ENCODE results near the gene CNRIP1. TPM values are rescaled to one million over a fixed set of nuclear protein-coding genes. Genes with fewer than 3 reads are reported as not detected.

Gene CNRIP1
- total RNA-seq, 1 experiment from 2014 or later, result 0.84 TPM

GRCh38 chr2:68341062-68341329, 21.2 kb upstream of the CNRIP1 start:
- no peak overlapping the region for H3K27ac Mint-ChIP-seq (ENCODE audit: low read depth, unreplicated experiment)
- ChIA-PET POLR2A (no interaction called here), CTCF (no interaction called here)
- intact Hi-C loops (cut with micrococcal nuclease), result no loop called here
- BruUV-seq (replicated peaks), result no TSS peak
- H3K4me3 Mint-ChIP-seq (ENCODE audit: unreplicated experiment), result no peak overlapping the region
- no peak for DNase-seq (ENCODE audit: unreplicated experiment)
- no peak for TF ChIP-seq CTCF (IDR thresholded peaks at IDR 0.05; ENCODE audit: unreplicated experiment)
- peaks cover 20% of the 10 kb centered on the region for H3K27me3 Mint-ChIP-seq (ENCODE audit: insufficient read depth, unreplicated experiment)
- H3K36me3 Mint-ChIP-seq (ENCODE audit: insufficient read depth, unreplicated experiment), result no peaks in the 10 kb centered on the region
- no peaks in the 10 kb centered on the region for H3K9me3 Mint-ChIP-seq (ENCODE audit: unreplicated experiment)
- H3K4me1 Mint-ChIP-seq (ENCODE audit: insufficient read depth, unreplicated experiment), result no peaks in the 10 kb centered on the region

GRCh38 chr2:68340226-68341061, 20.7 kb upstream of the CNRIP1 start:
- ChIA-PET POLR2A (no interaction called here), CTCF (no interaction called here)
- no peaks in the 10 kb centered on the region for H3K36me3 Mint-ChIP-seq (ENCODE audit: insufficient read depth, unreplicated experiment)
- intact Hi-C loops (cut with micrococcal nuclease), result no loop called here
- DNase-seq (ENCODE audit: unreplicated experiment), result no peak
- BruUV-seq (replicated peaks), result no TSS peak
- no peaks in the 10 kb centered on the region for H3K9me3 Mint-ChIP-seq (ENCODE audit: unreplicated experiment)
- no peak for TF ChIP-seq CTCF (IDR thresholded peaks at IDR 0.05; ENCODE audit: unreplicated experiment)
- H3K4me3 Mint-ChIP-seq (ENCODE audit: unreplicated experiment), result no peak overlapping the region
- H3K27me3 Mint-ChIP-seq (ENCODE audit: insufficient read depth, unreplicated experiment), result peaks cover 15% of the 10 kb centered on the region
- H3K27ac Mint-ChIP-seq (ENCODE audit: low read depth, unreplicated experiment), result no peak overlapping the region
- H3K4me1 Mint-ChIP-seq (ENCODE audit: insufficient read depth, unreplicated experiment), result no peaks in the 10 kb centered on the region

- Mint-ChIP-seq H3K36me3 (ENCODE audit: insufficient read depth, unreplicated experiment) (no peaks in the 10 kb centered on the region), H3K27ac (ENCODE audit: low read depth, unreplicated experiment) (no peak overlapping the region), H3K4me1 (ENCODE audit: insufficient read depth, unreplicated experiment) (no peaks in the 10 kb centered on the region), H3K27me3 (ENCODE audit: insufficient read depth, unreplicated experiment) (peaks cover 9% of the 10 kb centered on the region), H3K9me3 (ENCODE audit: unreplicated experiment) (no peaks in the 10 kb centered on the region), H3K4me3 (ENCODE audit: unreplicated experiment) (no peak overlapping the region)
- intact Hi-C loops (cut with micrococcal nuclease), result no loop called here
- CTCF ChIA-PET, result interaction anchor here (1.5 kb wide), 1 partner anchor 8 kb away, joined by 3 read pairs; no protein-coding TSS in a partner anchor
- POLR2A ChIA-PET, result no interaction called here
- DNase-seq (ENCODE audit: unreplicated experiment), result peak; percentile 40
- TF ChIP-seq CTCF (IDR thresholded peaks at IDR 0.05; ENCODE audit: unreplicated experiment), result no peak
- BruUV-seq (replicated peaks), result no TSS peak
Measured at GRCh38 chr2:68336192-68336591, 16.4 kb upstream of the CNRIP1 start.

GRCh38 chr2:68333931-68334330, 14.2 kb upstream of the CNRIP1 start:
- DNase-seq (ENCODE audit: unreplicated experiment), result no peak
- CTCF ChIA-PET, result no interaction called here
- POLR2A ChIA-PET, result no interaction called here
- H3K4me1 Mint-ChIP-seq (ENCODE audit: insufficient read depth, unreplicated experiment), result no peaks in the 10 kb centered on the region
- H3K4me3 Mint-ChIP-seq (ENCODE audit: unreplicated experiment), result no peak overlapping the region
- intact Hi-C loops (cut with micrococcal nuclease), result no loop called here
- no peaks in the 10 kb centered on the region for H3K36me3 Mint-ChIP-seq (ENCODE audit: insufficient read depth, unreplicated experiment)
- H3K9me3 Mint-ChIP-seq (ENCODE audit: unreplicated experiment), result no peaks in the 10 kb centered on the region
- no peaks in the 10 kb centered on the region for H3K27me3 Mint-ChIP-seq (ENCODE audit: insufficient read depth, unreplicated experiment)
- no peak for TF ChIP-seq CTCF (IDR thresholded peaks at IDR 0.05; ENCODE audit: unreplicated experiment)
- BruUV-seq (replicated peaks), result no TSS peak
- no peak overlapping the region for H3K27ac Mint-ChIP-seq (ENCODE audit: low read depth, unreplicated experiment)
